Lower leg skin (tissue), 4 donors: ENCODE results near the gene OR4K14. TPM values are rescaled to one million over a fixed set of nuclear protein-coding genes. Genes with fewer than 3 reads are reported as not detected.
"Not testable (repeated sequence)": the region's sequence is repeated elsewhere in the genome, so short reads cannot be mapped to it uniquely, and the experiment has no call there.

ENCODE experiments used
- DNase-seq, 2 donors: peaks; one replicate each; pipeline ENCODE4 v3.0.0-alpha.2; 2019; ENCODE audit warnings: low spot score in 2 of 2
- H3K4me3 ChIP-seq: fragments of 200-600 bp; sonication (generic); 2 replicates; pipeline ENCODE4 v1.5.1; 2017; ENCODE audit warnings: mild to moderate bottlenecking, low read depth; ENCODE audit not compliant: poor library complexity, severe bottlenecking
- CTCF ChIP-seq, 3 donors: fragments of 450-650 bp; IDR thresholded peaks; one replicate each; pipeline ENCODE4 v1.5.1; 2016; ENCODE audit warnings: antibody characterized with exemption in 3 of 3, mild to moderate bottlenecking in 3 of 3, moderate library complexity in 2 of 3
- POLR2A ChIP-seq, 2 donors: fragments of 450-650 bp; IDR thresholded peaks; one replicate each; pipeline ENCODE4 v1.6.1; 2016 to 2017; ENCODE audit warnings: antibody characterized with exemption in 2 of 2, mild to moderate bottlenecking in 1 of 2, moderate library complexity in 1 of 2
- WGBS, 2 donors: methylation state at CpG; one replicate each; pipeline ENCODE4 v1.1.5; 2018; 5-methylcytosine and 5-hydroxymethylcytosine counted together
- intact Hi-C: fragments of 100-400 bp; cut with DNase I; formaldehyde crosslinking; loops from one replicate; pipeline ENCODE4 v1.15.0; 2023; ENCODE audit warnings: low total_unique reads
- total RNA-seq, 4 donors: library from RNA; depleted of rRNA; stranded (reverse); fragments of >200 nt; gene quantifications; one replicate each; pipeline ENCODE4 v1.1.0, GENCODE V29; 2016

The OR4K14 gene
- total RNA-seq, 4 donors from 2014 or later: not detected

- no peak overlapping the region for H3K4me3 ChIP-seq
- TF ChIP-seq POLR2A (IDR thresholded peaks at IDR 0.05) (no peak), CTCF (IDR thresholded peaks at IDR 0.05) (no peak)
- WGBS, 2 donors: 67 to 77% methylated on average over 1 of the region's 1 CpG
- intact Hi-C loops: no loop called here
- DNase-seq: no peak
Observed at GRCh38 chr14:19974844-19975243, 44.3 kb downstream of the OR4K14 start.

GRCh38 chr14:19969735-19970134, 49.4 kb downstream of the OR4K14 start:
- DNase-seq, H3K4me3 ChIP-seq, intact Hi-C loops: not testable (repeated sequence)
- WGBS, 2 donors: 47 to 64% methylated on average over 2 of the region's 2 CpGs

Other genes with a start within 250 kb of the OR4K14 start
- gene OR4M1, start 245.8 kb downstream of the OR4K14 start, total RNA-seq: not detected
- gene OR4N2, start 215.5 kb downstream of the OR4K14 start, total RNA-seq: not detected
- gene OR4K2, start 144.2 kb downstream of the OR4K14 start, total RNA-seq: not detected
- not detected for gene OR4K5, start 98.7 kb downstream of the OR4K14 start, total RNA-seq
- not detected for gene OR4K1, start 88.4 kb downstream of the OR4K14 start, total RNA-seq
- not detected for gene OR4K15, start 43.7 kb downstream of the OR4K14 start, total RNA-seq
- gene OR4Q2, start 17.1 kb downstream of the OR4K14 start, total RNA-seq: not detected
- not detected for gene OR4K13, start 16.7 kb upstream of the OR4K14 start, total RNA-seq
- not detected for gene OR4L1, start 40.7 kb upstream of the OR4K14 start, total RNA-seq
- gene OR4K17, start 91.4 kb upstream of the OR4K14 start, total RNA-seq: not detected
- not detected for gene OR4N5, start 119.5 kb upstream of the OR4K14 start, total RNA-seq
- gene OR11G2, start 171.6 kb upstream of the OR4K14 start, total RNA-seq: not detected
- gene OR11H6, start 204.4 kb upstream of the OR4K14 start, total RNA-seq: not detected
- gene OR11H7, start 209.7 kb upstream of the OR4K14 start, total RNA-seq: not detected
- gene OR11H4, start 220.0 kb upstream of the OR4K14 start, total RNA-seq: not detected